ENCODE results near the gene QARS1. TPM values are rescaled to one million over a fixed set of nuclear protein-coding genes. Genes with fewer than 3 reads are reported as not detected.

The QARS1 gene
- total and polyA plus RNA-seq, 2 of the 13 experiments (the other 11 are each of a cell fraction or from before 2014, with no cell fraction given), result 307 to 327 TPM

DNA sequence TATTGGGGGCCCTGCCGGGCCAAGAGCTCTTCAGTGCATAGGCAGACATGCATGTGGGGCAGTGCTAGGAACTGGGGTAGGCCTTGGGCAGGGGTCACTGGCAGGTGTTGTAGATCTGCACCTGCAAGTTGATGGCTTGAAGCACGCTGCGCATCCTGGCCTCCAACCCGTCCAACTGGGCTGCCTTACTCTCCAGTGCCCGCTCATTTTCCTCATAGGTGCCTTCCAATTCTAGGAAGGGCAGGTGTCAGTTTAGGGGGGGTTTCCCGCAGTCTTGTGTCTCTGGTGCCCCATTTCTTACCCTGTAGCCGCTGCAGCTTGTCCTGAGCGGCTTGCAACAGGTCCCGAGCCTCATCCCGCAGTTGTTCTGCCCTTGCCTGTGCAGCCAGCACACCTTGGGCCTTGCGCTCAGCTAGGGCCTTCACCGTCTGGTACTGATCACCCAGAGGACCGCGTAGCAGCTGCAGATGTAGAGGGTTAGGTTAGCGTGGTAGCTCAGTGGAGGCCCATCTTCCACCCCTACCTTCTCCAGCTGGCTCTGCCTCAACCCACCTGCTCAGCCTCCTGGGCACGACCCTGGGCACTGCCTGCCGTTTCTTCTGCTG lies 16.7 kb upstream of the QARS1 start (continued):
- TF ChIP-seq, protein P1, sequence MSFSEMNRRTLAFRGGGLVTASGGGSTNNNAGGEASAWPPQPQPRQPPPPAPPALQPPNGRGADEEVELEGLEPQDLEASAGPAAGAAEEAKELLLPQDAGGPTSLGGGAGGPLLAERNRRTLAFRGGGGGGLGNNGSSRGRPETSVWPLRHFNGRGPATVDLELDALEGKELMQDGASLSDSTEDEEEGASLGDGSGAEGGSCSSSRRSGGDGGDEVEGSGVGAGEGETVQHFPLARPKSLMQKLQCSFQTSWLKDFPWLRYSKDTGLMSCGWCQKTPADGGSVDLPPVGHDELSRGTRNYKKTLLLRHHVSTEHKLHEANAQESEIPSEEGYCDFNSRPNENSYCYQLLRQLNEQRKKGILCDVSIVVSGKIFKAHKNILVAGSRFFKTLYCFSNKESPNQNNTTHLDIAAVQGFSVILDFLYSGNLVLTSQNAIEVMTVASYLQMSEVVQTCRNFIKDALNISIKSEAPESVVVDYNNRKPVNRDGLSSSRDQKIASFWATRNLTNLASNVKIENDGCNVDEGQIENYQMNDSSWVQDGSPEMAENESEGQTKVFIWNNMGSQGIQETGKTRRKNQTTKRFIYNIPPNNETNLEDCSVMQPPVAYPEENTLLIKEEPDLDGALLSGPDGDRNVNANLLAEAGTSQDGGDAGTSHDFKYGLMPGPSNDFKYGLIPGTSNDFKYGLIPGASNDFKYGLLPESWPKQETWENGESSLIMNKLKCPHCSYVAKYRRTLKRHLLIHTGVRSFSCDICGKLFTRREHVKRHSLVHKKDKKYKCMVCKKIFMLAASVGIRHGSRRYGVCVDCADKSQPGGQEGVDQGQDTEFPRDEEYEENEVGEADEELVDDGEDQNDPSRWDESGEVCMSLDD (CRISPR knock-in tag; IDR thresholded peaks at IDR 0.05; ENCODE audit: borderline replicate concordance), result no peak
- TF ChIP-seq MAZ (IDR thresholded peaks at IDR 0.05; ENCODE audit: borderline replicate concordance, low read depth, low read length) (0 out of 2 replicates have a peak, but pooled peaks have one; percentile 2), MAZ (CRISPR knock-in tag; IDR thresholded peaks at IDR 0.05; ENCODE audit: low read depth) (no peak), TBL1XR1 (IDR thresholded peaks at IDR 0.05; ENCODE audit: borderline replicate concordance, low read length, partially characterized antibody) (no peak), ZBTB38 (CRISPR knock-in tag; IDR thresholded peaks at IDR 0.05) (peak; percentile 5; the same call in 1 of the 2 replicates), EED (CRISPR knock-in tag; IDR thresholded peaks at IDR 0.05) (no peak), CBX1 (IDR thresholded peaks at IDR 0.05; ENCODE audit: low read depth) (no peak), POLR2AphosphoS5 (IDR thresholded peaks at IDR 0.05; ENCODE audit: low read depth, low read length) (no peak), ZNF546 (CRISPR knock-in tag; conservative IDR thresholded peaks at IDR 0.05) (no peak), HNRNPL (IDR thresholded peaks at IDR 0.05; ENCODE audit: low read depth, low read length) (no peak), DMAP1 (CRISPR knock-in tag; IDR thresholded peaks at IDR 0.05) (no peak), ZNF180 (CRISPR knock-in tag; IDR thresholded peaks at IDR 0.05; ENCODE audit: borderline replicate concordance, low read depth) (no peak), ZNF501 (CRISPR knock-in tag; IDR thresholded peaks at IDR 0.05) (0 out of 2 replicates have a peak, but pooled peaks have one; percentile 34), ZNF674 (CRISPR knock-in tag; IDR thresholded peaks at IDR 0.05; ENCODE audit: low read depth) (no peak), MTA3 (CRISPR knock-in tag; IDR thresholded peaks at IDR 0.05) (no peak)
- TF ChIP-seq, protein P2, sequence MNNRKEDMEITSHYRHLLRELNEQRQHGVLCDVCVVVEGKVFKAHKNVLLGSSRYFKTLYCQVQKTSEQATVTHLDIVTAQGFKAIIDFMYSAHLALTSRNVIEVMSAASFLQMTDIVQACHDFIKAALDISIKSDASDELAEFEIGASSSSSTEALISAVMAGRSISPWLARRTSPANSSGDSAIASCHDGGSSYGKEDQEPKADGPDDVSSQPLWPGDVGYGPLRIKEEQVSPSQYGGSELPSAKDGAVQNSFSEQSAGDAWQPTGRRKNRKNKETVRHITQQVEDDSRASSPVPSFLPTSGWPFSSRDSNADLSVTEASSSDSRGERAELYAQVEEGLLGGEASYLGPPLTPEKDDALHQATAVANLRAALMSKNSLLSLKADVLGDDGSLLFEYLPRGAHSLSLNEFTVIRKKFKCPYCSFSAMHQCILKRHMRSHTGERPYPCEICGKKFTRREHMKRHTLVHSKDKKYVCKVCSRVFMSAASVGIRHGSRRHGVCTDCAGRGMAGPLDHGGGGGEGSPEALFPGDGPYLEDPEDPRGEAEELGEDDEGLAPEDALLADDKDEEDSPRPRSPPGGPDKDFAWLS (CRISPR knock-in tag; IDR thresholded peaks at IDR 0.05; ENCODE audit: borderline replicate concordance), result no peak
